Cardiac fibroblast (primary cell): ENCODE measurements around the gene OR6P1.
A peak's percentile ranks its signal among the peaks of the same experiment; 100 is the strongest.

ENCODE experiments used
- DNase-seq, 2 donors: peaks; one replicate each; pipeline versions ENCODE4 v3.0.0 to v3.0.0-alpha.2; 2010; ENCODE audit warnings: low read depth in 2 of 2
- H3K4me3 ChIP-seq, 2 donors: replicated peaks in 1 of 2; 1 replicate in 1 of 2; 2 replicates in 1 of 2; pipeline ENCODE4 v1.5.1; 2011; ENCODE audit warnings: low read depth in 2 of 2, low read length in 2 of 2, mild to moderate bottlenecking in 2 of 2, moderate library complexity in 1 of 2
- TF ChIP-seq, protein P1 (sequence below): IDR thresholded peaks from one replicate; pipeline ENCODE4 v1.5.1; 2011; ENCODE audit warnings: low read depth, mild to moderate bottlenecking, low read length, inconsistent platforms

Gene OR6P1

DNA sequence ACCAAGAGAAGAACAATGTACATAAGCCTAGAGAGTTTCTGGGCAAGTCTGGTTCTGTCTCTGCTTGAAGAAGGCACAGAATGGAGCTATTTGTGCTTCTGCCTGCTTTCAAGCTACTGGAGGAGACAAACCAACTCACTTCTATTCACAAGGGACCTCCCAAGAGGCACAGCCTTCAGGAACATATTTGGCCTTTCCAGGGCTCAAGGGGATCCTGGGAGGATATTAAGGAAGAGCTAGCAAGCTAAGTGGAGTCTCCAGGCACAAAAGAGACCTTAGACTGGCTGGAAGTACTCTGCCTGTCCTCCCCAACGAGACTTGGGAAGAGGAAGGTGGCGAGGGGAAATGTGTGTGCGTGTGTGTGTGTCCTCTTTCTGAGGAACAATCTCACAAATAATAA is 16.0 kb downstream of the OR6P1 start, which contains the start of gene OR6Y1:
OR6Y1 (minus strand) TSS at position 54 of the 400 bp plus-strand sequence. CDS start 6,300 bp downstream, outside the sequence.
- no peak within 1 kb of the TSS for H3K4me3 ChIP-seq
- TF ChIP-seq, protein P1, sequence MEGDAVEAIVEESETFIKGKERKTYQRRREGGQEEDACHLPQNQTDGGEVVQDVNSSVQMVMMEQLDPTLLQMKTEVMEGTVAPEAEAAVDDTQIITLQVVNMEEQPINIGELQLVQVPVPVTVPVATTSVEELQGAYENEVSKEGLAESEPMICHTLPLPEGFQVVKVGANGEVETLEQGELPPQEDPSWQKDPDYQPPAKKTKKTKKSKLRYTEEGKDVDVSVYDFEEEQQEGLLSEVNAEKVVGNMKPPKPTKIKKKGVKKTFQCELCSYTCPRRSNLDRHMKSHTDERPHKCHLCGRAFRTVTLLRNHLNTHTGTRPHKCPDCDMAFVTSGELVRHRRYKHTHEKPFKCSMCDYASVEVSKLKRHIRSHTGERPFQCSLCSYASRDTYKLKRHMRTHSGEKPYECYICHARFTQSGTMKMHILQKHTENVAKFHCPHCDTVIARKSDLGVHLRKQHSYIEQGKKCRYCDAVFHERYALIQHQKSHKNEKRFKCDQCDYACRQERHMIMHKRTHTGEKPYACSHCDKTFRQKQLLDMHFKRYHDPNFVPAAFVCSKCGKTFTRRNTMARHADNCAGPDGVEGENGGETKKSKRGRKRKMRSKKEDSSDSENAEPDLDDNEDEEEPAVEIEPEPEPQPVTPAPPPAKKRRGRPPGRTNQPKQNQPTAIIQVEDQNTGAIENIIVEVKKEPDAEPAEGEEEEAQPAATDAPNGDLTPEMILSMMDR = no peak
- no peak for DNase-seq

GRCh38 chr1:158552296-158552695 is 18.1 kb downstream of the OR6P1 start:
- DNase-seq = no peak
- TF ChIP-seq, protein P1 = no peak
- H3K4me3 ChIP-seq = no peak overlapping the region

DNA sequence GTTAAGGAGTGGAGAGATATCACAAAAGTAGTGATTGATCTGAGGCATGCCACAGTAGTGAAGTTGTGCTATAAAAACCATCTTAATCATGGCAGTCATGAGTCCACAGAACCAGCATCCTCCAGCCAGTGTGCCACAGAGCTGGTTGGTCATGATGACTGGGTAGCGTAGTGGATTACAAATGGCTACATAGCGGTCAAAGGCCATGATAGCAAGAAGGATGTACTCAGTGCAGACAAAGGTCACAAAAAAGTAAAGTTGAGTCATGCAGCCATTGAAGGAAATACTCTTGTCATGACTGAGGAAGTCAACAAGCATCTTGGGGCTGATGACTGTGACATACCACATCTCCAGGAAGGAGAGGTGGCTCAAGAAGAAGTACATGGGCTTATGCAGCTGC is 22.8 kb downstream of the OR6P1 start:
- no peak for DNase-seq
- TF ChIP-seq, protein P1 = no peak
- no peak overlapping the region for H3K4me3 ChIP-seq

GRCh38 chr1:158537609-158538008 is 32.8 kb downstream of the OR6P1 start:
- no peak overlapping the region for H3K4me3 ChIP-seq
- TF ChIP-seq, protein P1 = no peak
- no peak for DNase-seq

DNA sequence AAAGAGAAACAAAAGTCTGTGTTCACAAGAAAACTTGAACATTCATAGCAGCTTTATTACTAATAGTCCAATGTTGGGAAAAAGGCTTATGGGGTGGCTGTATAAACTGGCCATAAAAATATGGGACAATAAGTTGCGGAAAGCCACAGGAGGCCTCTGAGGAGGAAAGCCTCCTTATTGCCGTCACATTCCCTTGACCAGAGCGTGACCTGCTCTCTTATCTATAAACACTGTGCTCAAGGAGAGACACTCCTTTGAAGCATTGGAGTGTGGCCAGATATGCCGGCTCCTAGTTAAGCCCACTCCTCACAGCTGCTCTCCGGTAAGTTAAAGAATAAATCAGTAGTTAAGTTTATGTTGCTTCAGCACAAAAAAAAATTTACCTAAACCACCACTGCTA is 35.9 kb downstream of the OR6P1 start:
- TF ChIP-seq, protein P1 = no peak
- DNase-seq = no peak

DNA sequence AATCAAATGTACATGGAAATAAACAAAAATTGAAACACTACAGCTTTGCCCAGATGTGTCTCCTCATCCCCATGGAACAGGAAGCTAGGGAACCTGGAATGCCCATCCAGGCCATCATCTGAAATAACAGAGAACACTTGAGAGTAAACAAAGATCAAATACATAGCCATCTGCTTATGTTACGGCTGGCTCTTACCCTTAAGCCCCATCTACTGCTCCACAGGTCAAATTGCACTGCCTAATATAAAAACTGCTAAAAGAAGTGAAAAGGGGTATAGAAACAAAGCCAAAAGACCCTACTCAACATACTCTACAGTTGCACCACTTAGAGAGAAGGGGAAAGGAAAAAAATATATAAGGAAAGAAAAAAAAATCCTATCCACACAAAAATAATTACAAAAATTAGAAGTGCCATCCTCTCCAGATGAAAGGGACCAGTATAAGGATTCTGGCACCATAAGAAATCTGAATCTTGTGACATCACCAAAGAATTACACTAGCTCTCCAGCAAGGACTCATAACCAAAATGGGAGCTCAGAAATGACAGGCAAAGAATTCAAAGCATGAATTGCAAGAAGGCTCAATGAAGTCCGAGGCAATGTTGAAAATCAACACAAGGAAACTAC is 43.1 kb downstream of the OR6P1 start:
- H3K4me3 ChIP-seq = no peak overlapping the region
- TF ChIP-seq, protein P1 = peak; percentile 47
- DNase-seq = peak; percentile 32 to 50

More for the DNA sequence above, 35.9 kb downstream of the OR6P1 start:
- H3K4me3 ChIP-seq = no peak overlapping the region

DNA sequence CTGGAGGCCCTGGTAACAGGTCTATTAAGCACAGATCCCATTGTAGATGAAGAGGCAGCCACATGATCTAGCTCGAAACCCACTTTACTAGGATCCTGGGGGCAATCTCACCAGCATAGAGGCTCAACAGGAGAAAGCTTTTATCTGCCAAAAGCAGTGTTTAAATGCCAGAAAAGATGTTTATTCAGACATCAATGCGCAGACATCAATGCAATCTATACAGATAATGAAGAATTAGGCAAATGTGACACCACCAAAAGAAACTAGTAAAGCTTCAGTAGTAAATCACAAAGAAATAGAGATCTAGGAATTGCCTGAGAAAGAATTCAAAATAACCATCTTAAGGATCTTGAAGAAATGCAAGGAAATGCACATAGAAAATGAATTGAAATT is 48.7 kb downstream of the OR6P1 start:
- H3K4me3 ChIP-seq = no peak overlapping the region
- TF ChIP-seq, protein P1 = no peak
- DNase-seq = no peak
